NCI-H1694 (cell line): Measurements from ENCODE around the gene ASB6.

Experiments used
- DNase-seq: peaks from one replicate; lab custom pipeline; 2025; lab: John Stamatoyannopoulos, UW

The ASB6 gene

DNA sequence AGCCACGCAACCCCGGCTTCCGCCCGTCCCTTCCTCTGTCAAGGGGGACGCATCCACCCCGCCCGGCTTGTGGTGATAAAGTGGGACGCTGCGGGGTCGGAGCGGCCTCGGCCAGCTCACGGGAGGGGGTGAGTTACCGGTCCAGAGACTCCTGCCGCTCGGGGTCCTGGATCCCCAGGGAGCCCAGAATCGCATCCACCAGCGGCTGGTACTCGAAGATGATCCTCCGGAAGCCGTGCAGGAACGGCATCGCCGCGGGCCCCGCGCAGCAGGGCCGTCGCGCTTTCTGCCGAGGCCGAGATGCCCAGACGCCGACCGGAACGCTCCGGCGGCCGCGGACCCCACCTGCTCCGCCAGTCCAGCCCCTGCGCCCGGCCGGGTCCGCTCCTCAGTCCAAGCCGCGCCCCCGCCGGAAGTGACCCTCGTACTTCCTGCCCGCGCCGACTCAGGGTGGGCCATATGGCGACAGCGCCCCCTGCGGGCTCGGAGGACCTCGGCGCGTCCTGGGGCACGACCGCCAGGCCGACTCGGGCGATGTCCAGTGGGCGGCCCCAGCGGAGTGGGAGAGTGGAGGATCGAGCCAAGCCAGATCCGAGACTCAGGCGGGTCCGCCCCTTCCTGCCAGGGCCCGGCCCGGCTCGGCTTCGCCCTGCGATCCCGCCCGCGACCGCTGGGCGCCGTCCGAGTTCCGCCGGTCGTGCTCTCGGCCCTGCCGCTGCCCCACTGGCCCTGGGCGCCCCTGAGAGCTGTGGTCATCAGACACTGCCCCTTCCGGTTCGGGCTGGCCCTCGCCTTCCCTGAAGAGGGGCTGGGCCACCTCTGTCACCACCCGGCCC is at the start of gene ASB6:
ASB6 (minus strand) TSS at position 402 of the 836 bp plus-strand sequence; CDS start at position 250, 152 bp downstream.
- peak; percentile 50 for DNase-seq

- no peak for DNase-seq
These were observed 46.5 kb upstream of the ASB6 start for GRCh38 chr9:129688285-129689043.

DNA sequence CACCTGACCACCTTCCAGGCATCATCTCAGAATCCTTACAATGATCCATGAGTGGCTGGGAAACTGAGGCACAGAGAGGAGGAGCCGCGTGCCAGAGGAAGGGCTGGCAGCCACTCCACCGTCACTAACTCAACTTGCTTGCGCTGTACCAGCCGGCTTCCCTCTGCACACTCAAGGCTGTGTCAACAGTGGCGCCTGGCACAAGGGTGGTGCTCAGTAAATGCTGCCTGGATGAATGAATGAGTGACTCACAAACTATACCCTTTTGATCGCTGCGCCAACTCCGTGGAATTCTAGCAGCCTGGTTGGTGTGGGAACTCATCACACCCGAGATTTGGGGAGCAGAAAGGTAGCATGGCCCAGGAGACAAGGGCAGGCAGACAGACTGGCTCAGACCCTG is 45.4 kb upstream of the ASB6 start:
- no peak for DNase-seq

- no peak for DNase-seq
These were observed 44.8 kb upstream of the ASB6 start for GRCh38 chr9:129686736-129687135.

GRCh38 chr9:129685933-129686259 is 43.9 kb upstream of the ASB6 start:
- no peak for DNase-seq

DNA sequence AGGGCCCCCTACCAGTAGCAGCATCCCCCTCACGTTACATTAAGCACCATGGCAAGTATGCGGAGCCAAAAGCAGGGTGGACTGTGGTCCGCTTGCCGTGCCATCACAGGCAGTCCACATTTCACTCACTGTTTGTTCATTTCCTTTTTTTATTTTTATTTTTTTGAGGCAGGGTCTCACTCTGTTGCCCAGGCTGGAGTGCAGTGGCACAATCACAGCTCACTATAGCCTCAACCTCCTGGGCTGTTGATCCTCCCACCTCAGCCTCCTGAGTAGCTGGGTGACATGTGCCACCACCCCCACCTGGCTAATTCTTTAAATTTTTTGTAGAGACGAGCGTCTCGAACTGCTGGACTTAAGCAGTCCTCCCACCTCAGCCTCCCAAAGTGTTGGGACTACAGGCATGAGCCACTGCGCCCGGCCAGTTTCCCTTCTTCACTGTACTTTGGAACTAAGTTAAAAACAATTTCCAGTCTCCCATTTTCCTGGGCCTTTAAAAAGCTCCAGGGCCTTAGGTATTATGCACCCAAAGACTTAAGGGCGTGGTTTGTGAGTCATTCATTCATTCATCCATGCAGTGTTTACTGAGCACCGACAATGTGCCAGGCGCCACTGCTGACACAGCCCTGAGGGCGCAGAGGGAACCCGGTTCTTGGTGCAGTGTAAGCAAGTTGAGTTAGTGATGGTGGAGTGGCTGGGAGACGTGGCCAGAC is 43.4 kb upstream of the ASB6 start:
- no peak for DNase-seq

DNA sequence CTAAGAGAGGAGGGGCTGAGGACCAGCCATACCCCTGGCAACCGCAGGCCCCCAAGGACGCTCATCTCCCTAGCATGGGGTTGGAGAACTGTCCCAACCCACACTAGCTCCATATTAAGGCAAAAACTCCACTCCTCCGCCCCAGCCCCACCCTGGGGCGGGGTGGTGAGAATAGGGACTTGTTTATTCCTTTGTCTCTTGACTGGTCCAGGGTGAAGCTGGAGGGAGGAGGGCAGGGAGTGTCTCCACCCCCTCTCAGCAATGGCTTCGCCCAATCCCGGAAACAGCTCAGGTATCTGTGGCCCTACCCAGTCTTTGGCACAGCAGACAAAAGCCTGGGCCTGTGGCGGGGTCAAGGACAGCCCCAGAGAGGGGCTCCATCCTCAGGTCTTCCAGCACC is 40.4 kb upstream of the ASB6 start:
- no peak for DNase-seq

GRCh38 chr9:129681924-129682323 is 40.0 kb upstream of the ASB6 start:
- no peak for DNase-seq

DNA sequence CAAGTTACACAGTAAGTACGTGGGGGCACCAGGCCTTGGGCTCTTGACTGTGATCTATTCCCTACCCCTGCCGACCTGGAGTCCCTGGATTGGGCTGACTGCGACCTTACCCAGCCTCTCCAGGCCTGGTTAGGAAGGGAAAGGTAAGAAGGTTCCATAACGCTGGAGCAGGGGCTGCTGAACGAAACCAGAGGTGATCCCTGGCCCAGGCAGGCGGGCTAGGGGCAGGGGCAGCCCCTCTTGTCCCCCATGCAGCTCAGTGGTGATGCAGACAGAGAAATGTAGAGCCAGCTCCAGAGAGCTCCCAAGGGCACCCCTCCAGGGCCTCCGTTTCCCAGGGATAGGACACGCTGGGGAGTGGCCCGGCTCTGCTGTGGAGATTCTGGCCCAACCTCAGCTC is 37.6 kb upstream of the ASB6 start:
- no peak for DNase-seq

GRCh38 chr9:129678844-129679243 is 36.9 kb upstream of the ASB6 start:
- DNase-seq: no peak

GRCh38 chr9:129677456-129677855 is 35.5 kb upstream of the ASB6 start:
- no peak for DNase-seq

GRCh38 chr9:129676975-129677374 is 35.0 kb upstream of the ASB6 start:
- DNase-seq: peak; percentile 72

- no peak for DNase-seq
These were observed 34.3 kb upstream of the ASB6 start for GRCh38 chr9:129676287-129676686.

- DNase-seq: no peak
These were observed 33.7 kb upstream of the ASB6 start for GRCh38 chr9:129675620-129676019.

DNA sequence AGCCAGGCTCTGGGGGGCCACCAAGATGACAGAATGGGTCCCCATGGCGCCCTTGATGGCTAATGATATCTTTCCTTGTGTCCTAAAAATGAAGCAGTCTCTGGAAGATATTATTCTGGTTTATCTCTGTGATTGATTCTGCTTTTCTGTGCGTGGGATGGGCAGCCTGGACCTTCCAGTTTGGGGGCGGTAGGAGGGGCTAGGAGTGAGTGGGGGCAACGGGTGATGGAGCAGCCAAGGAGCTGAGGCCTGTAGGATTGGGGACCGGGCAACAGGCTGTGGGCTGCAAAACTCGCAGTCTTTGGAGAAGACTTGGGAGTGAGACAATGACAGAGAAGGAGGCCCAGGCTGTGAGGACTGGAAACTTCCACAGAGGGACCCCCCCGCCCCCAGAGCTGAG is 32.3 kb upstream of the ASB6 start:
- DNase-seq: no peak

- DNase-seq: no peak
These were observed 31.7 kb upstream of the ASB6 start for GRCh38 chr9:129673602-129674001.

DNA sequence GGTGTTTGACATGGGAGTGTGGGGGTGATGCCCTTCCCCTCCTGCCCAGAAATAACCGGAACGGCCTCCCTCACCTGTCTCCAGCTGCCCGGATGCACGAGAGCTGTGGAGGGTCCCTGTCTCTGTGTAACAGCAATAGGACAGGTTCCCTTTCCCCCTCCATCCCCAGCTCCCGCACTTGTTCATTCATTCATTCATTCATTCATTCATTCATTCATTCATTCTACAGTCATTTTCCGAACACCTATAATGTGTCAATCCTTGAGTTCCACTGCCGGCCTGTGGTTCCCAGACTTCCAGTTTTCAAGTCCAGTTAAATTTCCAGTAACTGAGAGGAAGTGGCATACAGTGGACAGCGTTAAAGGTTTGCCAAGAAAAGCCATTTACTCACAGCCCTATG is 30.8 kb upstream of the ASB6 start:
- no peak for DNase-seq

DNA sequence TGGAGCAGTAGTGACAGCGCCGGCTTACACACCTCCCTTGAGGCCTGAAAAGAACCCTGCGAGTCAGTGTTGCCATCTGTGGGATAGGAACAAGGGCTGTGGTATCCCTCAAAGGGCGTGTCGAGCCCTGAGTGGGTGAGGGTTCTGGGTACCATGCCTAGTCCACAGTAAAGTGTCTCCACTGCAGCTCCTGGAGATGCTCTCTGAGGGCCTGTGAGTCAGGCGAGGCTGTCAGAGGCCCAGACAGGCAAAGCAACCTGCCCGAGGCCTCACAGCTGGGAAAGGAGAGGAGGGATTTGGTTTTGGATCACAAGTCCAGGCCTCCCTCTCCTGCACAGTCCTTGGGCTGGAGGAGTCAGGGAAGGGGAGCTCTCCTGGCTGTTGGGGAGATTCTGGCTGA is 29.6 kb upstream of the ASB6 start:
- no peak for DNase-seq

DNA sequence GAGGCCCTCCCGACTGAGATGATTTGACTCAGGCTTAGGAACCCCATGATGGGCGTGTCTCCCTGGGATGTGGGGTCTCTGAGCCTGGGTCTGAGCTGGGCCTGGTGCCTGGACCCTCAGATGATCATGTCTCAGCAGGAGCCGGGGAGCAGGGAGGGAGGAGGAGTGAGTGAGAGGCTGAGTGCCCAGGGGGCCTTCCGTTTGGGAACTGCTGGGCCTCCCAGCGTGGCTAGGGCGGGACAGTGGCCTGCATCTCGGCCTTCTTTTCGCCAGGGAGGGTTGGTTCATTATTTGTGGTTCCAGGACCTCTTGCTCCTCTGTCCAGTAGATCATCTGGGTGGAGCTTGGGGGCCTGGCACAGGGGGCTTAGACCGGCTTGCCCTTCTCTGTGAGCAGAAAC is 29.1 kb upstream of the ASB6 start:
- DNase-seq: no peak

DNA sequence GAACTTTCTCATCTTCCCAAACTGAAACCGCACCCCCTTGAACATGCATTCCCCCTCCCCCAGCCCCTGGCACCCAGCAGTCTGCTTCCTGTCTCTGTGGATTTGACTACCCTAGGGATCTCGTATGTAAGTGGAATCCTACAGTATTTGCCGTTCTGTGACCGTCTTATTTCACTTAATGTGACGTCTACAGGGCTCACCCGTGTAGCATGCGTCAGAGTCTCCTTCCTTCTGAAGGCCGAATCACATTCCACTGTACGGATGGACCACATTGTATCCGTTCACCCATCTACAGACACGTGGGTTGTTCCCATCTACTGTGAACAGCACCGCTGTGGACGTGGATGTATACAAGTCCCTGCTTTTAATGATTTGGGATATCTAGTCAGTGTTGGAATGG is 28.0 kb upstream of the ASB6 start:
- no peak for DNase-seq

DNA sequence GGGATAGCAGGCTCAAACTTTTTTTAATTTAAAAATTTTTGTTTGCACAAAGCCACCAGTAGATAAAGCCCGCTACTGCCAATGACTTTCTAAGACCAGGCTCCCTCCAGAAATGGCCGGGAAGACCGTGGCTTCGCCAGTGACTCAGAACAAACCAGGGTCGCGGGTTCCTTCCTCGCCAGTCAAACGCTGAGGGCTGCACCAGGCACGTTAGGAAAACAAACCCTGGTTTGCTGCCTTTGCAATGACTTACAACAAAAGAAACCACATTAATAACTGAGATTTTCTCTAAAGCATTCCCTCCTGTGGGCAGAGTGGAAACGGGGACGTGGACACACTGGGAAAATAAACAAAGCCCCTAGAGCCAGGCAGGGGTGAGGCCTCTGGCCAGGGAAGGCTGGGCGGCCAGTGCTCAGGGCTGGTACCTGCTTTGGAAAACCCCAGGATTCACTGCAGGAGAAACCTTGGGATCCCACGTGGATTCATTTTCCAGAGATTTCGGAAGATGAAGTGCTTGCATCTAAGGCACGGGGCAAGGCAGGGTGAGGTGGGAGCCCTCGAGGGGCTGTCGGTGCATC is 27.3 kb upstream of the ASB6 start:
- no peak for DNase-seq

- DNase-seq: no peak
These were observed 25.9 kb upstream of the ASB6 start for GRCh38 chr9:129667850-129668249.

DNA sequence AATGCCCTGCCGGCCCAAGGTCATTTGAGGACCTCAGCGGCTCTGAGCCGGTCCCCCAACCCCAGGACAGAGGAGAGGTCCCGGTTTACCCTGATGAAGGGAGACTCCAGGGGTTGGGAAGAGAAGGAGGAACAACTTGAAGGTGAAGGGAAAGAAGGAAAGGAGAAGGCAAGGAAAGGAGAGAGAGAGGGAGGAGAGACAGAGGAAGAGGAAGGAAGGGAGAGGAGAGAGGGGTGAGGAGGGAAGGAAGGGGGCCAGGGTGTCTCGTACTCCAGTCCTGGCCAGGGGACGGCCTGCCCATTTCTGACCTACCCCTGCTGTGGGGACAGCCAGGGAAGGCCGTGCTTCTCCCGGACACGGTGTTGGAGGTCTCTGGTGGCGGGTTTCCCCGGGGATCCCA is 25.4 kb upstream of the ASB6 start:
- no peak for DNase-seq
